NCI-H774 (cell line): ENCODE results near the gene INHBB.

Experiments
- DNase-seq: peaks from one replicate; lab custom pipeline; 2025; lab: John Stamatoyannopoulos, UW

Gene INHBB

GRCh38 chr2:120396861-120397811 is 51.2 kb downstream of the INHBB start:
- no peak for DNase-seq

- DNase-seq, result no peak
Measured at GRCh38 chr2:120398051-120398995, 52.4 kb downstream of the INHBB start.

GRCh38 chr2:120398996-120399888 is 53.3 kb downstream of the INHBB start:
- DNase-seq, result no peak

- no peak for DNase-seq
Measured at GRCh38 chr2:120399889-120400240, 53.9 kb downstream of the INHBB start.

GRCh38 chr2:120400551-120400950 is 54.6 kb downstream of the INHBB start:
- DNase-seq, result no peak
